GM23338 (cell line): ENCODE results near the gene UGDH. TPM values are rescaled to one million over a fixed set of nuclear protein-coding genes. Genes with fewer than 3 reads are reported as not detected.

Experiments
- ATAC-seq: fragments of 200-7000 bp; cut with Tn5 transposase; 3 replicates; pipeline ENCODE4 v1.9.1; 2020
- DNase-seq: peaks from one replicate; pipeline ENCODE4 v3.0.0-alpha.2; 2015; ENCODE audit warnings: low spot score
- H2AFZ ChIP-seq: fragments of 200-600 bp; sonication (generic); 2 replicates; pipeline ENCODE4 v1.8.0; 2016; ENCODE audit warnings: antibody characterized with exemption, mild to moderate bottlenecking, moderate library complexity
- H3F3A ChIP-seq: fragments of 200-600 bp; sonication (generic); replicated peaks from 2 replicates; pipeline ENCODE4 v1.8.0; 2017; ENCODE audit warnings: antibody characterized with exemption, mixed run types, low read depth
- H3K27ac ChIP-seq: fragments of 200-600 bp; sonication (generic); 2 replicates; pipeline ENCODE4 v1.6.1; 2016; ENCODE audit warnings: low read depth
- H3K27me3 ChIP-seq: fragments of 200-600 bp; sonication (generic); 2 replicates; pipeline ENCODE4 v1.8.0; 2016; ENCODE audit warnings: mild to moderate bottlenecking, mixed run types, moderate library complexity; ENCODE audit not compliant: insufficient read depth
- H3K36me3 ChIP-seq: fragments of 200-600 bp; sonication (generic); 2 replicates; pipeline ENCODE4 v1.8.0; 2016; ENCODE audit warnings: mild to moderate bottlenecking; ENCODE audit not compliant: insufficient read depth
- H3K4me1 ChIP-seq: fragments of 200-600 bp; sonication (generic); 2 replicates; pipeline ENCODE4 v1.8.0; 2016; ENCODE audit warnings: mild to moderate bottlenecking, moderate library complexity; ENCODE audit not compliant: insufficient read depth
- H3K4me2 ChIP-seq: fragments of 200-600 bp; sonication (generic); 2 replicates; pipeline ENCODE4 v1.7.1; 2017; ENCODE audit warnings: mixed run types
- H3K4me3 ChIP-seq: fragments of 200-600 bp; sonication (generic); 2 replicates; pipeline ENCODE4 v1.6.1; 2016; ENCODE audit warnings: mixed run types
- H3K79me2 ChIP-seq: fragments of 200-600 bp; sonication (generic); replicated peaks from 2 replicates; pipeline ENCODE4 v1.8.0; 2017; ENCODE audit warnings: mild to moderate bottlenecking; ENCODE audit not compliant: insufficient read depth
- H3K9me2 ChIP-seq: fragments of 200-600 bp; sonication (generic); 2 replicates; pipeline ENCODE4 v1.8.0; 2017; ENCODE audit not compliant: insufficient read depth
- H4K20me1 ChIP-seq: fragments of 200-600 bp; sonication (generic); replicated peaks from 2 replicates; pipeline ENCODE4 v1.8.0; 2017; ENCODE audit warnings: mild to moderate bottlenecking; ENCODE audit not compliant: insufficient read depth
- H3K27ac Mint-ChIP-seq: 2 replicates; pipeline ENCODE4 v1.8.0; 2020; ENCODE audit warnings: inconsistent platforms, mild to moderate bottlenecking, moderate library complexity, mixed read lengths
- H3K27me3 Mint-ChIP-seq: 3 replicates; pipeline ENCODE4 v1.8.0; 2022; ENCODE audit warnings: low read depth, mild to moderate bottlenecking, moderate library complexity, mixed read lengths, inconsistent platforms; ENCODE audit not compliant: insufficient read depth, poor library complexity
- H3K36me3 Mint-ChIP-seq: 3 replicates; pipeline ENCODE4 v1.8.0; 2021; ENCODE audit warnings: low read depth, mild to moderate bottlenecking, inconsistent platforms, moderate library complexity, mixed read lengths
- H3K4me1 Mint-ChIP-seq: 3 replicates; pipeline ENCODE4 v1.8.0; 2020; ENCODE audit warnings: mild to moderate bottlenecking, inconsistent platforms, mixed read lengths
- H3K4me3 Mint-ChIP-seq: 3 replicates; pipeline ENCODE4 v1.8.0; 2021; ENCODE audit warnings: moderate library complexity, mild to moderate bottlenecking, inconsistent platforms, mixed read lengths
- H3K9me3 Mint-ChIP-seq: 3 replicates; pipeline ENCODE4 v1.8.0; 2020; ENCODE audit warnings: moderate library complexity, mild to moderate bottlenecking, inconsistent platforms, mixed read lengths
- ETS1 ChIP-seq: IDR thresholded peaks from 2 replicates; pipeline ENCODE4 v1.6.1; 2016; ENCODE audit warnings: antibody characterized with exemption
- EZH2 ChIP-seq: fragments of 200-600 bp; sonication (generic); IDR thresholded peaks from one replicate; pipeline ENCODE4 v1.8.0; 2017; ENCODE audit warnings: antibody characterized with exemption, mild to moderate bottlenecking, low read depth; ENCODE audit not compliant: unreplicated experiment
- EZH2phosphoT487 ChIP-seq: fragments of 200-600 bp; sonication (generic); IDR thresholded peaks from one replicate; pipeline ENCODE4 v1.8.1; 2018; ENCODE audit warnings: antibody characterized with exemption; ENCODE audit not compliant: unreplicated experiment
- NANOG ChIP-seq: IDR thresholded peaks from 2 replicates; pipeline ENCODE4 v1.6.1; 2016; ENCODE audit warnings: antibody characterized with exemption, borderline replicate concordance
- POLR2AphosphoS5 ChIP-seq: IDR thresholded peaks from 2 replicates; pipeline ENCODE4 v1.6.1; 2016; ENCODE audit warnings: antibody characterized with exemption, low read depth
- REST ChIP-seq: IDR thresholded peaks from one replicate; pipeline ENCODE4 v1.6.1; 2018; ENCODE audit warnings: antibody characterized with exemption; ENCODE audit not compliant: unreplicated experiment
- STAT1 ChIP-seq: IDR thresholded peaks from one replicate; pipeline ENCODE4 v1.6.1; 2016; ENCODE audit warnings: antibody characterized with exemption; ENCODE audit not compliant: unreplicated experiment
- ZNF114 ChIP-seq: fragments of 250-450 bp; sonication (Bioruptor Pico); IDR thresholded peaks from 2 replicates; pipeline ENCODE4 v1.5.0; 2020; ENCODE audit warnings: mild to moderate bottlenecking, moderate library complexity
- ZNF331 ChIP-seq: fragments of 250-450 bp; sonication (Bioruptor Pico); IDR thresholded peaks from 2 replicates; pipeline ENCODE4 v1.5.0; 2020; ENCODE audit warnings: low read depth, mild to moderate bottlenecking, moderate library complexity
- ZNF462 ChIP-seq: fragments of 250-450 bp; sonication (Bioruptor Pico); IDR thresholded peaks from 2 replicates; pipeline ENCODE4 v1.5.0; 2020; ENCODE audit warnings: mild to moderate bottlenecking, moderate library complexity
- polyA plus RNA-seq: library from polyadenylated mRNA; unstranded; fragments of >200 nt; fragmentation: Nextera tagmentation; extraction: Ambion mirVana; gene quantifications from 2 replicates; pipeline ENCODE4 v1.2.1, GENCODE V29; 2016
- total RNA-seq: library from RNA; depleted of rRNA; stranded (reverse); fragments of >200 nt; shearing (Covaris generic); gene quantifications from 2 replicates; pipeline ENCODE4 v1.2.3, GENCODE V29; 2014

Gene UGDH
- total and polyA plus RNA-seq, 2 experiments from 2014 or later = 48.9 to 81.3 TPM

- TF ChIP-seq EZH2phosphoT487 = no peak
- TF ChIP-seq POLR2AphosphoS5 = no peak
- no peak for TF ChIP-seq NANOG
- no peak for TF ChIP-seq ZNF331 (CRISPR knock-in tag)
- no peak for TF ChIP-seq ETS1
- no peak for TF ChIP-seq REST
- no peak for TF ChIP-seq ZNF114 (CRISPR knock-in tag)
- TF ChIP-seq STAT1 = no peak
These were observed 28.2 kb upstream of the UGDH start (continued) for GRCh38 chr4:39555472-39555871.

- peaks cover 11% of the 10 kb centered on the region; the same call in 2 of the 3 replicates for H3K4me1 Mint-ChIP-seq
- Histone ChIP-seq H3K4me3 (no peak overlapping the region), H3K4me2 (no peak overlapping the region), H3K79me2 (no peaks in the 10 kb centered on the region), H3K27me3 (no peaks in the 10 kb centered on the region), H3K4me1 (peaks cover 12% of the 10 kb centered on the region), H2AFZ (no peak overlapping the region), H3F3A (no peaks in the 10 kb centered on the region), H3K27ac (no peak overlapping the region), H3K36me3 (no peaks in the 10 kb centered on the region), H4K20me1 (no peaks in the 10 kb centered on the region), H3K9me2 (no peaks in the 10 kb centered on the region)
- no peak overlapping the region for H3K27ac Mint-ChIP-seq
- TF ChIP-seq EZH2 (no peak), ZNF462 (no peak), ZNF331 (CRISPR knock-in tag) (no peak)
- H3K36me3 Mint-ChIP-seq = no peaks in the 10 kb centered on the region
- DNase-seq = no peak
- no peaks in the 10 kb centered on the region for H3K9me3 Mint-ChIP-seq
- no peak overlapping the region for H3K4me3 Mint-ChIP-seq
- peaks cover 6% of the 10 kb centered on the region for H3K27me3 Mint-ChIP-seq
- no peak for ATAC-seq
These were observed 21.3 kb upstream of the UGDH start for GRCh38 chr4:39548425-39549067.
